Astrocyte (in vitro differentiated cells and primary cell): ENCODE measurements around the gene INSYN2B. TPM values are rescaled to one million over a fixed set of nuclear protein-coding genes. Genes with fewer than 3 reads are reported as not detected.

Experiments used
- DNase-seq: peaks from one replicate; pipeline ENCODE4 v3.0.0-alpha.2; 2010; ENCODE audit warnings: low read depth
- FAIRE-seq: peaks from 2 replicates; lab custom pipeline; 2011; peaks lifted over from hg19 to GRCh38; lab: Jason Lieb, UNC
- H2AFZ ChIP-seq: 2 replicates; pipeline ENCODE4 v1.6.0; 2012; ENCODE audit warnings: low read depth, low read length, inconsistent platforms
- H3K27ac ChIP-seq: 2 replicates; pipeline ENCODE4 v1.5.1; 2011; ENCODE audit warnings: low read depth, low read length, inconsistent platforms
- H3K27me3 ChIP-seq: 2 replicates; pipeline ENCODE4 v1.6.0; 2011; ENCODE audit warnings: low read length, inconsistent platforms; ENCODE audit not compliant: insufficient read depth
- H3K36me3 ChIP-seq: 2 replicates; pipeline ENCODE4 v1.5.1; 2011; ENCODE audit warnings: low read length, inconsistent platforms; ENCODE audit not compliant: insufficient read depth
- H3K4me1 ChIP-seq: 2 replicates; pipeline ENCODE4 v1.5.1; 2011; ENCODE audit warnings: low read length, inconsistent platforms; ENCODE audit not compliant: insufficient read depth
- H3K4me2 ChIP-seq: 2 replicates; pipeline ENCODE4 v1.6.0; 2012; ENCODE audit warnings: low read length, inconsistent platforms
- H3K4me3 ChIP-seq: 2 replicates; pipeline ENCODE4 v1.5.1; 2011; ENCODE audit warnings: low read depth, mild to moderate bottlenecking, low read length, inconsistent platforms; ENCODE audit not compliant: insufficient read depth
- H3K79me2 ChIP-seq: 2 replicates; pipeline ENCODE4 v1.6.0; 2012; ENCODE audit warnings: mild to moderate bottlenecking, low read length, inconsistent platforms; ENCODE audit not compliant: insufficient read depth
- H3K9ac ChIP-seq: 2 replicates; pipeline ENCODE4 v1.6.0; 2012; ENCODE audit warnings: mild to moderate bottlenecking, low read length, inconsistent platforms
- H3K9me3 ChIP-seq: 2 replicates; pipeline ENCODE4 v1.5.1; 2012; ENCODE audit warnings: low read depth, mild to moderate bottlenecking, low read length, inconsistent platforms; ENCODE audit not compliant: insufficient read depth
- H4K20me1 ChIP-seq: 2 replicates; pipeline ENCODE4 v1.6.0; 2012; ENCODE audit warnings: low read length, inconsistent platforms; ENCODE audit not compliant: insufficient read depth
- H3K27ac Mint-ChIP-seq: one replicate; pipeline ENCODE4 v1.8.0; 2021; ENCODE audit warnings: mild to moderate bottlenecking, mixed read lengths; ENCODE audit not compliant: unreplicated experiment
- H3K27me3 Mint-ChIP-seq: one replicate; pipeline ENCODE4 v1.8.0; 2021; ENCODE audit warnings: low read depth, mixed read lengths; ENCODE audit not compliant: unreplicated experiment
- H3K36me3 Mint-ChIP-seq: one replicate; pipeline ENCODE4 v1.8.0; 2021; ENCODE audit warnings: low read depth, mixed read lengths; ENCODE audit not compliant: unreplicated experiment
- H3K4me1 Mint-ChIP-seq: one replicate; pipeline ENCODE4 v1.8.0; 2021; ENCODE audit warnings: low read depth, mixed read lengths; ENCODE audit not compliant: unreplicated experiment
- H3K4me3 Mint-ChIP-seq: one replicate; pipeline ENCODE4 v1.8.0; 2021; ENCODE audit warnings: mild to moderate bottlenecking, moderate library complexity, mixed read lengths; ENCODE audit not compliant: unreplicated experiment
- H3K9me3 Mint-ChIP-seq: one replicate; pipeline ENCODE4 v1.8.0; 2021; ENCODE audit warnings: mild to moderate bottlenecking, mixed read lengths; ENCODE audit not compliant: unreplicated experiment
- EZH2 ChIP-seq: IDR thresholded peaks from 2 replicates; pipeline ENCODE4 v1.6.1; 2012; ENCODE audit warnings: mild to moderate bottlenecking, low read length, inconsistent platforms; ENCODE audit not compliant: insufficient read depth
- total RNA-seq: library from RNA; stranded (reverse); gene quantifications from 2 replicates; pipeline ENCODE4 v1.2.1, GENCODE V29; 2021
- TF ChIP-seq, protein P1 (sequence below): IDR thresholded peaks from 2 replicates; pipeline ENCODE4 v1.5.1; 2011; ENCODE audit warnings: low read depth, mild to moderate bottlenecking, inconsistent platforms, low read length, moderate library complexity; ENCODE audit not compliant: insufficient read depth

INSYN2B gene
- total RNA-seq, 1 donor from 2014 or later: 0.36 TPM

DNA sequence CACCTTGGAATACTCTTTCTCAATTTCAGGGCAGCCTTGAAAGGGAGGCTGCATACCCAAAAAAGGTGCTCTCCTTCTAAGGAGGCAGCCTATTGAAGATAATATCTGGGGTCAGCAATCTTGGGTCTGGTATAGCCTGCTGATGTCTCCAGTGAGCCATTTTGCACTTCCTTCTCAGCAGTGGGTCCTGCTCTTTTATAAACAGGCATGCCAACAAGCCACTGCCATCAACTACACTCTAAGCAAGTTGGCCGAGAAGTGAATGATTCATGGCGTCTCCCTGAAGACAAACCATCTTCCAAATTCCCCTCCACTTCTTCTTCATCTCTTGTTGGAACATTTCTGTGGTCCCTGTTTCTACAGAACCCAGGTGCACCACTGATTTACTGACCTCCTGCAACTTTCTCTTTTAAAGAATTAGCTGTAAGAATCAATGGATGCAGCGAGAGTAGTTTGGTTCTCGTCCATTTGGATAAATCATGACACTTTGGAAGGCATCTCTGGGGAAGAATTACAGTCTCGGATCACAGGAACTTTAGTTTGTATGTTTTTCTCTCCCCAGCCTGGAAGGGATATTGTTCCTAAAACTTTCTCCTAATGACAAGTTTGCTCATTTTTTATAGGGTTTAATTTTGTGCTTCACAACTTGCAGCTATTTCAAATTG, 108.3 kb downstream of the INSYN2B start:
- DNase-seq (no peak), FAIRE-seq (no peak)
- H3K36me3 ChIP-seq: peaks cover 8% of the 10 kb centered on the region
- H2AFZ ChIP-seq: no peak overlapping the region
- Mint-ChIP-seq H3K27me3 (peaks cover 5% of the 10 kb centered on the region), H3K4me3 (no peak overlapping the region), H3K4me1 (peaks cover 9% of the 10 kb centered on the region), H3K36me3 (no peaks in the 10 kb centered on the region), H3K27ac (no peak overlapping the region), H3K9me3 (no peaks in the 10 kb centered on the region)
- H3K4me2 ChIP-seq: no peak overlapping the region
- no peaks in the 10 kb centered on the region for H3K9me3 ChIP-seq
- no peaks in the 10 kb centered on the region for H3K4me1 ChIP-seq
- TF ChIP-seq EZH2: no peak
- TF ChIP-seq, protein P1, sequence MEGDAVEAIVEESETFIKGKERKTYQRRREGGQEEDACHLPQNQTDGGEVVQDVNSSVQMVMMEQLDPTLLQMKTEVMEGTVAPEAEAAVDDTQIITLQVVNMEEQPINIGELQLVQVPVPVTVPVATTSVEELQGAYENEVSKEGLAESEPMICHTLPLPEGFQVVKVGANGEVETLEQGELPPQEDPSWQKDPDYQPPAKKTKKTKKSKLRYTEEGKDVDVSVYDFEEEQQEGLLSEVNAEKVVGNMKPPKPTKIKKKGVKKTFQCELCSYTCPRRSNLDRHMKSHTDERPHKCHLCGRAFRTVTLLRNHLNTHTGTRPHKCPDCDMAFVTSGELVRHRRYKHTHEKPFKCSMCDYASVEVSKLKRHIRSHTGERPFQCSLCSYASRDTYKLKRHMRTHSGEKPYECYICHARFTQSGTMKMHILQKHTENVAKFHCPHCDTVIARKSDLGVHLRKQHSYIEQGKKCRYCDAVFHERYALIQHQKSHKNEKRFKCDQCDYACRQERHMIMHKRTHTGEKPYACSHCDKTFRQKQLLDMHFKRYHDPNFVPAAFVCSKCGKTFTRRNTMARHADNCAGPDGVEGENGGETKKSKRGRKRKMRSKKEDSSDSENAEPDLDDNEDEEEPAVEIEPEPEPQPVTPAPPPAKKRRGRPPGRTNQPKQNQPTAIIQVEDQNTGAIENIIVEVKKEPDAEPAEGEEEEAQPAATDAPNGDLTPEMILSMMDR: no peak
- no peak overlapping the region for H3K27ac ChIP-seq
- H3K79me2 ChIP-seq: no peaks in the 10 kb centered on the region
- H3K27me3 ChIP-seq: no peaks in the 10 kb centered on the region
- H3K9ac ChIP-seq: no peak overlapping the region
- H4K20me1 ChIP-seq: no peaks in the 10 kb centered on the region
- H3K4me3 ChIP-seq: no peak overlapping the region

DNA sequence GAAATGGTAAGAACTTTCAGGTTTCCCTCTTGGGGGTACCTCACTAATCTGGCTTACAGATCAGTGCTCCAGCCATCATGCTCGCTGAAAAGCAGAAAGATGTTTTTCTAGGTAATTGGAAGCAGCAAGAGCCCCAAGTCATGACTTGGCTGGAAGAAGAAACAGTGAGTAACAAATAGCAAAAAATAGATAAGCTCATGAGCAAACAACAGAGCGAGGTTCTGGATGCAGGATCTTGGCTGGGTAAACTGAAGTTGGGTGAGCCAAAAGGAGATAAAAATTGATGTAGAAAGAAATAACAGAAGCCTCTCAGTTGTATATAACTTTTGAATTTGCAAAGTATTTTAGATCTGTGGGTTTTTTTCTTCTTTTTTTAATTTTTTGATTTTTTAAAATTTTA, 110.1 kb downstream of the INSYN2B start:
- H3K4me1 ChIP-seq: no peaks in the 10 kb centered on the region
- Mint-ChIP-seq H3K9me3 (no peaks in the 10 kb centered on the region), H3K27ac (no peak overlapping the region), H3K4me1 (peaks cover 4% of the 10 kb centered on the region), H3K4me3 (no peak overlapping the region), H3K27me3 (peaks cover 12% of the 10 kb centered on the region), H3K36me3 (no peaks in the 10 kb centered on the region)
- no peak for TF ChIP-seq EZH2
- TF ChIP-seq, protein P1: no peak
- H3K9ac ChIP-seq: no peak overlapping the region
- DNase-seq (peak; percentile 36), FAIRE-seq (no peak)
- H2AFZ ChIP-seq: no peak overlapping the region
- peaks cover 8% of the 10 kb centered on the region for H3K36me3 ChIP-seq
- H3K4me3 ChIP-seq: no peak overlapping the region
- no peaks in the 10 kb centered on the region for H3K9me3 ChIP-seq
- H3K27ac ChIP-seq: no peak overlapping the region
- H3K27me3 ChIP-seq: no peaks in the 10 kb centered on the region
- no peak overlapping the region for H3K4me2 ChIP-seq
- no peaks in the 10 kb centered on the region for H3K79me2 ChIP-seq
- H4K20me1 ChIP-seq: no peaks in the 10 kb centered on the region

DNA sequence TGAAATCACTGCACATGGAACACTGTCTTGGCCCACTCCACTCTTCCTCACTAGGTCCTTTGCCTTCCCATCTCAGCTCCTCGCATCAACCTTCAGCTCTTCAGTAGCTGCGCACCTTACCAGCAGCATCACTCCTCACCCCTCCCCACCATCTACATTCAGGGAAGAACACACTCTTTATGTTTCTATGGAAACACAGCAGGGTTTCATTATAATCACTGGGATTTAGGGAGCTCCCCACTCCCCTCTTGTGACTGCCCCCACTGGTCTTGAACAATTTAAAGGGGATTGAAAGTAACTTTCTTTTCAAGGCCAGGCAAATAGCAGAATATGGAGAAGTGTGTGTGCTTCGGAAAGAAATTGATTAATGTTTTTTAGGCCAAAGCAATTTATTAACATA, 111.2 kb downstream of the INSYN2B start:
- peaks cover 4% of the 10 kb centered on the region for H3K4me1 Mint-ChIP-seq
- H3K27ac Mint-ChIP-seq: no peak overlapping the region
- H3K27me3 Mint-ChIP-seq: peaks cover 17% of the 10 kb centered on the region
- H3K9ac ChIP-seq: no peak overlapping the region
- no peaks in the 10 kb centered on the region for H3K9me3 ChIP-seq
- H3K27ac ChIP-seq: no peak overlapping the region
- no peak overlapping the region for H3K4me2 ChIP-seq
- H3K4me1 ChIP-seq: no peaks in the 10 kb centered on the region
- no peaks in the 10 kb centered on the region for H3K79me2 ChIP-seq
- no peak overlapping the region for H2AFZ ChIP-seq
- H4K20me1 ChIP-seq: no peaks in the 10 kb centered on the region
- DNase-seq (no peak), FAIRE-seq (no peak)
- H3K27me3 ChIP-seq: no peaks in the 10 kb centered on the region
- H3K4me3 Mint-ChIP-seq: no peak overlapping the region
- no peaks in the 10 kb centered on the region for H3K9me3 Mint-ChIP-seq
- peaks cover 8% of the 10 kb centered on the region for H3K36me3 ChIP-seq
- H3K36me3 Mint-ChIP-seq: no peaks in the 10 kb centered on the region
- H3K4me3 ChIP-seq: no peak overlapping the region
- TF ChIP-seq EZH2: no peak
